Tibial artery (tissue), 4 donors: ENCODE data around the gene PALLD.

Source experiments
- DNase-seq, 2 donors: peaks; one replicate each; pipeline ENCODE4 v3.0.0-alpha.2; 2019
- H3K27ac ChIP-seq, 2 donors: fragments of 200-600 bp; sonication (generic) in 1 of 2; 1 replicate in 1 of 2; 2 replicates in 1 of 2; pipeline ENCODE4 v1.5.1; 2018 to 2019; ENCODE audit warnings: mild to moderate bottlenecking in 1 of 2
- H3K27me3 ChIP-seq, 2 donors: fragments of 200-600 bp; sonication (generic) in 1 of 2; one replicate each; pipeline versions ENCODE4 v1.5.1 to v1.6.0; 2016 to 2019
- H3K36me3 ChIP-seq, 3 donors: fragments of 200-600 bp; sonication (generic) in 2 of 3; one replicate each; pipeline ENCODE4 v1.5.1; 2016 to 2019; ENCODE audit warnings: mild to moderate bottlenecking in 2 of 3
- H3K4me1 ChIP-seq, 4 donors: fragments of 200-600 bp; sonication (generic) in 2 of 4; 1 replicate in 3 of 4; 2 replicates in 1 of 4; pipeline ENCODE4 v1.5.1; 2016 to 2019
- H3K4me3 ChIP-seq, 2 donors: fragments of 200-600 bp; sonication (generic) in 1 of 2; 1 replicate in 1 of 2; 2 replicates in 1 of 2; pipeline ENCODE4 v1.5.1; 2018 to 2019; ENCODE audit warnings: mild to moderate bottlenecking in 2 of 2
- H3K9me3 ChIP-seq, 3 donors: fragments of 200-600 bp; sonication (generic) in 1 of 3; one replicate each; pipeline ENCODE4 v1.5.1; 2016 to 2019
- intact Hi-C: fragments of 100-400 bp; cut with DNase I; formaldehyde crosslinking; loops from one replicate; pipeline ENCODE4 v1.15.0; 2023; ENCODE audit warnings: low total_unique reads
- TF ChIP-seq, protein P1 (sequence below), 2 experiments: fragments of 200-600 bp in 1 of 2; fragments of 450-650 bp in 1 of 2; IDR thresholded peaks; one replicate each; pipeline ENCODE4 v1.5.1; 2017 to 2019; ENCODE audit warnings: antibody characterized with exemption in 2 of 2, mild to moderate bottlenecking in 1 of 2, moderate library complexity in 1 of 2

Gene PALLD

DNA sequence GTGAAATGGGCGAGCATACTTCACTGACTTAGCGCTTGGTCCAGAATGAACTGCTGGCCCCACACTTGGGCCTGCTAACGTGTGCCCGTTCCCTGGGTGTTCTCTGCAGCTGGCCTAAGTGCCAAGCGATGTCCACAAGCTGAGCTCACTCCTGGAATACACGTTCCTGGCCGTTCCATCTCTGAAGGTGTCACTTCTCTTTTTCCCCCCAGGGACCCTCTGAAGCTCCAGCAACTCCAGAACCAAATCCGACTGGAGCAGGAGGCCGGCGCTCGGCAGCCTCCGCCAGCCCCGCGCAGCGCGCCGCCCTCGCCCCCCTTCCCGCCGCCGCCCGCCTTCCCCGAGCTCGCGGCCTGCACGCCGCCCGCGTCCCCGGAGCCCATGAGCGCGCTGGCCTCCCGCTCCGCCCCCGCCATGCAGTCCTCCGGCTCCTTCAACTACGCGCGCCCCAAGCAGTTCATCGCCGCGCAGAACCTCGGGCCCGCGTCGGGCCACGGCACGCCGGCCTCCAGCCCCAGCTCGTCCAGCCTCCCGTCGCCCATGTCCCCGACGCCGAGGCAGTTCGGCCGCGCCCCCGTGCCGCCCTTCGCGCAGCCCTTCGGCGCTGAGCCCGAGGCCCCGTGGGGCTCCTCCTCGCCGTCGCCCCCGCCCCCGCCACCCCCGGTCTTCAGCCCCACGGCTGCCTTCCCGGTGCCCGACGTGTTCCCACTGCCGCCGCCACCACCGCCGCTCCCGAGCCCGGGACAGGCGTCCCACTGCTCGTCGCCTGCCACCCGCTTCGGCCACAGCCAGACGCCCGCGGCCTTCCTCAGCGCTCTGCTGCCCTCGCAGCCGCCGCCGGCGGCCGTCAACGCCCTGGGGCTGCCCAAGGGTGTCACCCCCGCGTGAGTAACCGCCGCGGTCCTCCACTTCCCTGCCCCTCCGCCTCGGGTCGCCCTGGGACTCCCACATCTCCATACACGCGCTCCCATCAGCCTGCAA is 380.9 kb downstream of the PALLD start:
- peak overlapping the region; percentile 46 to 51 for H3K4me3 ChIP-seq
- H3K27ac ChIP-seq, result peak overlapping the region; percentile 78 to 88
- H3K4me1 ChIP-seq, result peaks cover 0 to 100% (median 50%) of the 10 kb centered on the region in 4 donors
- intact Hi-C loops, result no loop called here
- no peaks in the 10 kb centered on the region for H3K27me3 ChIP-seq
- H3K36me3 ChIP-seq, result peaks cover 11 to 34% (median 27%) of the 10 kb centered on the region in 3 donors
- no peaks in the 10 kb centered on the region for H3K9me3 ChIP-seq
- TF ChIP-seq, protein P1, sequence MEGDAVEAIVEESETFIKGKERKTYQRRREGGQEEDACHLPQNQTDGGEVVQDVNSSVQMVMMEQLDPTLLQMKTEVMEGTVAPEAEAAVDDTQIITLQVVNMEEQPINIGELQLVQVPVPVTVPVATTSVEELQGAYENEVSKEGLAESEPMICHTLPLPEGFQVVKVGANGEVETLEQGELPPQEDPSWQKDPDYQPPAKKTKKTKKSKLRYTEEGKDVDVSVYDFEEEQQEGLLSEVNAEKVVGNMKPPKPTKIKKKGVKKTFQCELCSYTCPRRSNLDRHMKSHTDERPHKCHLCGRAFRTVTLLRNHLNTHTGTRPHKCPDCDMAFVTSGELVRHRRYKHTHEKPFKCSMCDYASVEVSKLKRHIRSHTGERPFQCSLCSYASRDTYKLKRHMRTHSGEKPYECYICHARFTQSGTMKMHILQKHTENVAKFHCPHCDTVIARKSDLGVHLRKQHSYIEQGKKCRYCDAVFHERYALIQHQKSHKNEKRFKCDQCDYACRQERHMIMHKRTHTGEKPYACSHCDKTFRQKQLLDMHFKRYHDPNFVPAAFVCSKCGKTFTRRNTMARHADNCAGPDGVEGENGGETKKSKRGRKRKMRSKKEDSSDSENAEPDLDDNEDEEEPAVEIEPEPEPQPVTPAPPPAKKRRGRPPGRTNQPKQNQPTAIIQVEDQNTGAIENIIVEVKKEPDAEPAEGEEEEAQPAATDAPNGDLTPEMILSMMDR (IDR thresholded peaks at IDR 0.05), result no peak
- peak; percentile 56 to 80 for DNase-seq

DNA sequence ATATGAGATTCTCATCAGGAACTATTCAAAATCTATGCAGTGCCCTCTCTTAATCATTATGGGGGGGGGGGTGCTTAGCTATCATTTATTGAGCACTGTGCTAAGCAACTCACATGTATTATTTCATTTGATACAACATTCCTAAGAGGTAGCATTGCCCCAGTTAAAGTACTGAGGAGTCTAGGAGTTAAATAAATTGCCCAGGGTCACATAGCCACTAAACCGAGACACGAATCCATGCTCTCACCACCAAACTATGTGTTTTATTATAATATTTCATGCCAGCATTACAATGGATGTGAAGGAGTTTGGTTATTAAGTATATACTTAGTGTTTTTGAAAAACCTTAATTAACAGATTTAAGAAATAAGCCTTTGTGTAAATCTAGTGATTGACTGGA is 381.8 kb downstream of the PALLD start:
- DNase-seq, result no peak
- H3K36me3 ChIP-seq, result peaks cover 11 to 35% (median 27%) of the 10 kb centered on the region in 3 donors
- no peaks in the 10 kb centered on the region for H3K27me3 ChIP-seq
- no peaks in the 10 kb centered on the region for H3K9me3 ChIP-seq
- intact Hi-C loops, result no loop called here
- TF ChIP-seq, protein P1 (IDR thresholded peaks at IDR 0.05), result no peak
- H3K4me3 ChIP-seq, result peak overlapping the region; percentile 46 to 51
- H3K4me1 ChIP-seq, result peaks cover 0 to 99% (median 46%) of the 10 kb centered on the region in 4 donors
- H3K27ac ChIP-seq, result peak overlapping the region; percentile 78 to 88

DNA sequence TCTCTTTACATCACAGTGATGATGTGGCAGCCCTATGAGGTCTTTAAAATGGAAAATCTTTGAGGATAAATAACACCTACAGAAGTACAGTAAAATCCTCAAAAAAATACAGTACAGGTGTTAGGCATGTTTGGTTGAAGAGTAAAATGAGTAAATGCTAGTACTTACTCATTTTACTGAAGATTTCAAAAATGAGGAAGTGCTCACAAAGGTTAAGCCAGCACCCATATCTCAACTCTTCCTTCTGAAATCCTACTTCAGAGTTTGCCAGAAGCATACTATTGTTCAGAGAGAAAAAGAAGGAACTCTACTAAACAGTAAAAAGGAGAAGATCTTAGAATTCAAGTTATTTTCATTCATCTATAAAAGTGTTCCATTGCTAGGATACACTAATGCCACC is 382.3 kb downstream of the PALLD start:
- no peak for DNase-seq
- H3K9me3 ChIP-seq, result no peaks in the 10 kb centered on the region
- peaks cover 2 to 99% (median 47%) of the 10 kb centered on the region in 4 donors for H3K4me1 ChIP-seq
- H3K27me3 ChIP-seq, result no peaks in the 10 kb centered on the region
- H3K27ac ChIP-seq, result peak overlapping the region; percentile 78 to 88
- H3K36me3 ChIP-seq, result peaks cover 11 to 35% (median 27%) of the 10 kb centered on the region in 3 donors
- intact Hi-C loops, result no loop called here
- H3K4me3 ChIP-seq, result no peak overlapping the region
- TF ChIP-seq, protein P1 (IDR thresholded peaks at IDR 0.05), result no peak

DNA sequence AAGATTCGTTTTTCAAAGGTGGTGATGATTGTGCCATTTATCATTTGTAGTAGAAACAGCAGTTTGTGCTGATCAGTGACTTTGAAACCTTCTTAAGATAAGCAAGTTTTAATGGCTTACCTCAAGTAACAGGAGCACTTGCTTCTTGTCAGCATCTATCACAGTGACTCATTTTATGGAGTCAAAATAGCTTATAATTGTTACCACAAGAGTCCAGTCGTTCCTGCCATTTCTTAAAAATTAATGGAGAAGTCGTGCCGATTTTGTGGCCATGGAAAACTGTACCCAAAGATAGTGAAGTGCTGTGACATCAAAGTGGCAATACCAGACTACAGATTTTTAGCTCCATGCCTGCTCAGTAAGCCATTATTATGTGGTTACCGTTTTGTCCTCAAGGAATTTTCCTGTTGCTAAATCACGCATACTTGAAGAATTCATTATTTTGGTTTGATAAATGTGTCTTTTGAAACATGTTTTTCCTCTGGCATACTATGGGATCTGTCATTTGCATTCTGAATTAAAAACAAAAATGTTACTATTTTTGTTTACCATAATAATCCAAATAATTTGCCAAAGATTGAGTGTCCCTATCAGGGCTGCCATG is 383.3 kb downstream of the PALLD start:
- intact Hi-C loops, result no loop called here
- Histone ChIP-seq H3K4me1 (peaks cover 5 to 99% (median 55%) of the 10 kb centered on the region in 4 donors), H3K4me3 (no peak overlapping the region), H3K36me3 (peaks cover 17 to 37% (median 20%) of the 10 kb centered on the region in 3 donors), H3K27ac (peak overlapping the region; percentile 78 to 88), H3K27me3 (no peaks in the 10 kb centered on the region), H3K9me3 (no peaks in the 10 kb centered on the region)
- no peak for DNase-seq
- TF ChIP-seq, protein P1 (IDR thresholded peaks at IDR 0.05), result no peak

DNA sequence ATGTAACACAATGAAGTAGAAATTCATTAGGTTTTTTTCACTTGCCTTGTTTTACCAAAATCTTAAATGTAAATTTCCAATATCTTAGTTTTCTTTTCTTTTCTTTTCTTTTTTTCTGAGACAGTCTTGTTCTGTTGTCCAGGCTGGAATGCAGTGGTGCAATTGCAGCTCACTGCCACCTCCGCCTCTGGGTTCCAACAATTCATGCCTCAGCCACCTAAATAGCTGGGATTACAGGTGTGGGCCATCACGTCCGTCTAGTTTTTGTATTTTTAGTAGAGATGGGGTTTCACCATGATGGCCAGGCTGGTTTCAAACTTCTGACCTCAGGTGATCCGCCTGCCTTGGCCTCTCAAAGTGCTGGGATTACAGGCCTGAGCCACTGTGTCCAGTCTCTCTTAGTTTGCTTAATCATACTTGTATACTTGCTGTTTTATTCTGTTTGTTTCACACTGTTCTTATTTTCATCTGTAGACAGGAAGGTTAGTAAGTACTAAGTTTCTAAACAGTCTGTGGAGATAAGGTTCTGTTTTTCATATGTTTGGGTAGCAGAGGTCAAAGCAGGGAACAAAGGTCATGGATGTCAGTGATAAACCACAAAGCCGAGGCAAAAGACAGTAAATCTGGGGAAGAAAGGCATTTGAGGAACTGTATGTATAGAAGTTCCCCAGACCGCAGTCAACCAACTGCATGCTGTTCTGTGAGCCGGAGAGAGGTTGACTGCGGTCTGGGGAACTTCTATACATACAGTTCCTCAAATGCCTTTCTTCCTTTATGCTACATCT is 384.2 kb downstream of the PALLD start:
- no peak for DNase-seq
- TF ChIP-seq, protein P1 (IDR thresholded peaks at IDR 0.05), result no peak

More for the DNA sequence above, 384.2 kb downstream of the PALLD start:
- Histone ChIP-seq H3K9me3 (no peaks in the 10 kb centered on the region), H3K4me1 (peaks cover 5 to 99% (median 56%) of the 10 kb centered on the region in 4 donors), H3K27me3 (no peaks in the 10 kb centered on the region), H3K36me3 (peaks cover 20 to 43% (median 24%) of the 10 kb centered on the region in 3 donors), H3K4me3 (no peak overlapping the region), H3K27ac (peak overlapping the region; percentile 78 to 88)
- intact Hi-C loops, result no loop called here
